SK-N-SH treated with all-trans-retinoic acid at 6 μM for 48 hours (cell line): ENCODE measurements around the gene MYO15A.

Experiments
- ESRRG ChIP-seq: fragments of 250-450 bp; sonication (Bioruptor Pico); IDR thresholded peaks from 2 replicates; pipeline ENCODE4 v1.6.1; 2021; ENCODE audit warnings: mild to moderate bottlenecking
- PATZ1 ChIP-seq: fragments of 250-450 bp; sonication (Bioruptor Pico); IDR thresholded peaks from 2 replicates; pipeline ENCODE4 v1.8.0; 2020; ENCODE audit warnings: mild to moderate bottlenecking, moderate library complexity, borderline replicate concordance
- POU6F1 ChIP-seq: fragments of 250-450 bp; sonication (Bioruptor Pico); IDR thresholded peaks from 2 replicates; pipeline ENCODE4 v1.8.0; 2021; ENCODE audit warnings: low read depth, mild to moderate bottlenecking, moderate library complexity, borderline replicate concordance
- ZC3H10 ChIP-seq: fragments of 250-450 bp; sonication (Bioruptor Pico); IDR thresholded peaks from 2 replicates; pipeline ENCODE4 v1.5.1; 2021; ENCODE audit warnings: mild to moderate bottlenecking, moderate library complexity

GRCh38 chr17:18093616-18094408 lies 14.7 kb upstream of the MYO15A start:
- TF ChIP-seq PATZ1 (CRISPR knock-in tag) = no peak
- no peak for TF ChIP-seq POU6F1 (CRISPR knock-in tag)
- no peak for TF ChIP-seq ESRRG (CRISPR knock-in tag)
- TF ChIP-seq ZC3H10 (CRISPR knock-in tag) = no peak
